ENCODE results near the gene ACER2.

Gene ACER2

DNA sequence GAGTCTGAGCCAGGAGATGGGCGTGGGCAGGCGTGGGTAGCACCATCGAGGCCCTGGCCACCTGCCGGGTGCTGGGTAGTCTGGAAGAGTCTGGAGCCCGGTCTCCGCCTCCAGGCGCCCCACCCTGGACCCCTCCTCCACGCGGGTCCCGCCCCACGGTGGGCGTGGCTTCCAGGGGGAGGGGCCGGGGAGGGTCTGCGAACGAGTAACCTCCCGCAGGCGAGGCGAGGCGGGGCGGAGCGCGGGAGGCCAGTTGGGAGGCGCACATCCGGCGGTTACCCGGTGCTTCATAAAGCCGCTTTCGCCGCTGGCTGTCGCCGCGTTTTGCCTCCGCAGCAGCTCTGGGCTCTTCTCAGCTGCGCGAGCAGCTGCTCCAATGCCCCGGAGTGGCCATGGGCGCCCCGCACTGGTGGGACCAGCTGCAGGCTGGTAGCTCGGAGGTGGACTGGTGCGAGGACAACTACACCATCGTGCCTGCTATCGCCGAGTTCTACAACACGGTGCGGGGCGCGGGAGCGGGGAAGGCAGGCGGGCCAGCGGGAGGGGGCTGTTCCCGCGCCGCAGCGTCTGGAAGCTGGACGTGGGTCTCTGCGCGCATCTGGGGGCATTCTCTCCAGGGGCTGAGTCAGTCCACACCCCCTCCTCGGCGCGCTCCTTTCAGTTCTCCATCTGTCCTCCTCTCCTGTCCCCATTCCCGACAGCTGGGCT is at the start of gene ACER2:
Gene ACER2 (plus strand): TSS at position 317 of the 708 bp plus-strand sequence. CDS start 76 bp downstream, at position 393.
- H3K27ac ChIP-seq (ENCODE audit: low read depth, low read length): no peak within 1 kb of the TSS

DNA sequence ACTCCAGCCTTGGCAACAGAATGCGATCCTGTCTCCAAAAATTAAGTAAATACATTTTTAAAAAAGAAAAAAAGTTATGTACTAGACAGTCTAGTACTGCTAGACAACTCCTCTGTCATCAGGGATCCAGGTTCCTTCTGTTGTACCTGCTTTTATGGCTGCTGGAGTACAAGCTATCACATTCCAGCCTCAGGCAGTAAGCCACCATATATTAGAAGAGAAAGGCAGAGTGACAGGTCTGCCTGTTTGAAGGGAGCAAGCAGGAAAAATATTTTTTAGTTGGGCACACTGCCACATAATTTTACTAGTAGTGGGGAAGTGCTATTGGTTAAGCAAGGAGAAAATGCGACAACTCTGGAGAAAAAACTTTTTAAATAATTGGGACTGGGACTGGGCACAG is 39.7 kb upstream of the ACER2 start:
- no peak overlapping the region for H3K27ac ChIP-seq (ENCODE audit: low read depth, low read length)
- H3K27me3 ChIP-seq (ENCODE audit: insufficient read depth, low read length): no peaks in the 10 kb centered on the region
- H3K4me1 ChIP-seq (ENCODE audit: control insufficient read depth, insufficient read depth, low read length, unreplicated experiment): no peaks in the 10 kb centered on the region
- H3K79me2 ChIP-seq (ENCODE audit: control insufficient read depth, insufficient read depth, low read length, unreplicated experiment): no peaks in the 10 kb centered on the region
- H3K4me3 ChIP-seq (ENCODE audit: low read depth, low read length): no peak overlapping the region
- H3K36me3 ChIP-seq (ENCODE audit: insufficient read depth, low read length): peaks cover 18% of the 10 kb centered on the region
- H2AFZ ChIP-seq (ENCODE audit: low read length, unreplicated experiment): no peak overlapping the region

More for the DNA sequence above, at the start of gene ACER2:
- Histone ChIP-seq H3K4me1 (ENCODE audit: control insufficient read depth, insufficient read depth, low read length, unreplicated experiment) (peaks cover 18% of the 10 kb centered on the region), H3K79me2 (ENCODE audit: control insufficient read depth, insufficient read depth, low read length, unreplicated experiment) (no peaks in the 10 kb centered on the region), H2AFZ (ENCODE audit: low read length, unreplicated experiment) (peak within 1 kb of the TSS; percentile 79), H3K36me3 (ENCODE audit: insufficient read depth, low read length) (no peaks in the 10 kb centered on the region), H3K27me3 (ENCODE audit: insufficient read depth, low read length) (no peaks in the 10 kb centered on the region), H3K4me3 (ENCODE audit: low read depth, low read length) (peak within 1 kb of the TSS; percentile 79)

- peaks cover 19% of the 10 kb centered on the region for H3K4me1 ChIP-seq (ENCODE audit: control insufficient read depth, insufficient read depth, low read length, unreplicated experiment)
- peaks cover 1% of the 10 kb centered on the region for H3K79me2 ChIP-seq (ENCODE audit: control insufficient read depth, insufficient read depth, low read length, unreplicated experiment)
- H3K27me3 ChIP-seq (ENCODE audit: insufficient read depth, low read length): no peaks in the 10 kb centered on the region
- H3K27ac ChIP-seq (ENCODE audit: low read depth, low read length): peak overlapping the region; percentile 24; the same call in 1 of the 2 replicates
- no peak overlapping the region for H2AFZ ChIP-seq (ENCODE audit: low read length, unreplicated experiment)
- peaks cover 39% of the 10 kb centered on the region for H3K36me3 ChIP-seq (ENCODE audit: insufficient read depth, low read length)
- H3K4me3 ChIP-seq (ENCODE audit: low read depth, low read length): no peak overlapping the region
These were observed 36.9 kb upstream of the ACER2 start for GRCh38 chr9:19371942-19372341.

GRCh38 chr9:19372567-19372966 is 36.2 kb upstream of the ACER2 start:
- no peak overlapping the region for H3K4me3 ChIP-seq (ENCODE audit: low read depth, low read length)
- peaks cover 25% of the 10 kb centered on the region for H3K4me1 ChIP-seq (ENCODE audit: control insufficient read depth, insufficient read depth, low read length, unreplicated experiment)
- H2AFZ ChIP-seq (ENCODE audit: low read length, unreplicated experiment): no peak overlapping the region
- peaks cover 45% of the 10 kb centered on the region for H3K36me3 ChIP-seq (ENCODE audit: insufficient read depth, low read length)
- H3K27me3 ChIP-seq (ENCODE audit: insufficient read depth, low read length): no peaks in the 10 kb centered on the region
- 0 out of 2 replicates have a peak overlapping the region, but pooled peaks have one; percentile 24 for H3K27ac ChIP-seq (ENCODE audit: low read depth, low read length)
- H3K79me2 ChIP-seq (ENCODE audit: control insufficient read depth, insufficient read depth, low read length, unreplicated experiment): peaks cover 8% of the 10 kb centered on the region

DNA sequence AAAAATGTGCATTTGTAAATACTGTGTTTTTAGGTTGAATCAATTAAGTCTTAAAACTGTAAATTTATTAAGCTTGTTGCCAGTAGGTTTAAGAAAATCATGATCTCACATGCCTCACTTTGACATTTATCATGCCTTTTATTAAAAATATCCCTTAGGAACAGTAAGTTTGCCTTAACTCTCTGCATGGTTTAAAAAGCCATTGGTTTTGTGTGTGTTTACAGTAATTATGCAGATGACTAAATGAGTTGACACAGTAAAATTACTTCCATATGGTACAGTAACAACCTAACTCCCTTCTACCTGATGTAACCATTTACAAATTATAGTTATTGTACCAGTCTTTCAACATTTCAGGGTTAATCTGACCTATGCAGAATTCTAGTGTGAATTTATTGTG is 35.3 kb upstream of the ACER2 start:
- Histone ChIP-seq H2AFZ (ENCODE audit: low read length, unreplicated experiment) (no peak overlapping the region), H3K4me3 (ENCODE audit: low read depth, low read length) (no peak overlapping the region), H3K79me2 (ENCODE audit: control insufficient read depth, insufficient read depth, low read length, unreplicated experiment) (peaks cover 17% of the 10 kb centered on the region), H3K4me1 (ENCODE audit: control insufficient read depth, insufficient read depth, low read length, unreplicated experiment) (peaks cover 35% of the 10 kb centered on the region), H3K27ac (ENCODE audit: low read depth, low read length) (0 out of 2 replicates have a peak overlapping the region, but pooled peaks have one; percentile 3), H3K27me3 (ENCODE audit: insufficient read depth, low read length) (no peaks in the 10 kb centered on the region), H3K36me3 (ENCODE audit: insufficient read depth, low read length) (peaks cover 55% of the 10 kb centered on the region)

- H3K36me3 ChIP-seq (ENCODE audit: insufficient read depth, low read length): peaks cover 65% of the 10 kb centered on the region
- H2AFZ ChIP-seq (ENCODE audit: low read length, unreplicated experiment): no peak overlapping the region
- no peaks in the 10 kb centered on the region for H3K27me3 ChIP-seq (ENCODE audit: insufficient read depth, low read length)
- H3K4me1 ChIP-seq (ENCODE audit: control insufficient read depth, insufficient read depth, low read length, unreplicated experiment): peaks cover 35% of the 10 kb centered on the region
- peaks cover 32% of the 10 kb centered on the region for H3K79me2 ChIP-seq (ENCODE audit: control insufficient read depth, insufficient read depth, low read length, unreplicated experiment)
- peak overlapping the region; percentile 77 for H3K27ac ChIP-seq (ENCODE audit: low read depth, low read length)
- H3K4me3 ChIP-seq (ENCODE audit: low read depth, low read length): no peak overlapping the region
These were observed 33.3 kb upstream of the ACER2 start for GRCh38 chr9:19375538-19375937.

GRCh38 chr9:19376931-19377330 is 31.9 kb upstream of the ACER2 start:
- Histone ChIP-seq H2AFZ (ENCODE audit: low read length, unreplicated experiment) (no peak overlapping the region), H3K36me3 (ENCODE audit: insufficient read depth, low read length) (peaks cover 65% of the 10 kb centered on the region), H3K27ac (ENCODE audit: low read depth, low read length) (peak overlapping the region; percentile 77), H3K79me2 (ENCODE audit: control insufficient read depth, insufficient read depth, low read length, unreplicated experiment) (peaks cover 39% of the 10 kb centered on the region), H3K4me1 (ENCODE audit: control insufficient read depth, insufficient read depth, low read length, unreplicated experiment) (peaks cover 35% of the 10 kb centered on the region), H3K27me3 (ENCODE audit: insufficient read depth, low read length) (no peaks in the 10 kb centered on the region), H3K4me3 (ENCODE audit: low read depth, low read length) (peak overlapping the region; percentile 96)

DNA sequence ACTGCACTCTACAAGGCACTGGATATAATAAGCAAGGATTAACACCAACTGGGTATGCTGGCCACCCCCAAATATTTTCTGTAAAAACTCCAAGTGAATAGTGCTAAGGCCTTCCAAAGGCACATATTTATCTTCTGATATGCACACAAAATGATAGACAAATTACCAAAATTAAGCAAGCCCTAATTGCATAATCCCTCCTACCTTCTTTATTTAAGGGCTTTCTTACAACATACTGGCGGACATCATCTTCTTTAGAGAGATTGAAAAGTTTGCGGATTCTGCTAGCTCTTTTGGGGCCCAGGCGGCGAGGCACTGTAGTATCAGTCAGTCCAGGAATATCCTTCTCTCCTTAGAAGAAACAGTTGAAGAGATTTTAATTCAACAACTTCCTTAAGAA is 30.6 kb upstream of the ACER2 start:
- H3K27ac ChIP-seq (ENCODE audit: low read depth, low read length): peak overlapping the region; percentile 77

GRCh38 chr9:19378647-19379046 is 30.2 kb upstream of the ACER2 start:
- peaks cover 59% of the 10 kb centered on the region for H3K36me3 ChIP-seq (ENCODE audit: insufficient read depth, low read length)
- H3K79me2 ChIP-seq (ENCODE audit: control insufficient read depth, insufficient read depth, low read length, unreplicated experiment): peaks cover 39% of the 10 kb centered on the region
- H3K4me3 ChIP-seq (ENCODE audit: low read depth, low read length): peak overlapping the region; percentile 96
- H3K27ac ChIP-seq (ENCODE audit: low read depth, low read length): peak overlapping the region; percentile 77
- no peak overlapping the region for H2AFZ ChIP-seq (ENCODE audit: low read length, unreplicated experiment)
- peaks cover 35% of the 10 kb centered on the region for H3K4me1 ChIP-seq (ENCODE audit: control insufficient read depth, insufficient read depth, low read length, unreplicated experiment)
- no peaks in the 10 kb centered on the region for H3K27me3 ChIP-seq (ENCODE audit: insufficient read depth, low read length)

More for the DNA sequence above, 30.6 kb upstream of the ACER2 start:
- Histone ChIP-seq H2AFZ (ENCODE audit: low read length, unreplicated experiment) (no peak overlapping the region), H3K4me3 (ENCODE audit: low read depth, low read length) (peak overlapping the region; percentile 96), H3K36me3 (ENCODE audit: insufficient read depth, low read length) (peaks cover 63% of the 10 kb centered on the region), H3K79me2 (ENCODE audit: control insufficient read depth, insufficient read depth, low read length, unreplicated experiment) (peaks cover 39% of the 10 kb centered on the region), H3K4me1 (ENCODE audit: control insufficient read depth, insufficient read depth, low read length, unreplicated experiment) (peaks cover 35% of the 10 kb centered on the region), H3K27me3 (ENCODE audit: insufficient read depth, low read length) (no peaks in the 10 kb centered on the region)

- peaks cover 39% of the 10 kb centered on the region for H3K79me2 ChIP-seq (ENCODE audit: control insufficient read depth, insufficient read depth, low read length, unreplicated experiment)
- no peak overlapping the region for H2AFZ ChIP-seq (ENCODE audit: low read length, unreplicated experiment)
- peak overlapping the region; percentile 77 for H3K27ac ChIP-seq (ENCODE audit: low read depth, low read length)
- peaks cover 35% of the 10 kb centered on the region for H3K4me1 ChIP-seq (ENCODE audit: control insufficient read depth, insufficient read depth, low read length, unreplicated experiment)
- H3K4me3 ChIP-seq (ENCODE audit: low read depth, low read length): peak overlapping the region; percentile 96
- peaks cover 52% of the 10 kb centered on the region for H3K36me3 ChIP-seq (ENCODE audit: insufficient read depth, low read length)
- H3K27me3 ChIP-seq (ENCODE audit: insufficient read depth, low read length): no peaks in the 10 kb centered on the region
These were observed 29.5 kb upstream of the ACER2 start for GRCh38 chr9:19379283-19379682.

DNA sequence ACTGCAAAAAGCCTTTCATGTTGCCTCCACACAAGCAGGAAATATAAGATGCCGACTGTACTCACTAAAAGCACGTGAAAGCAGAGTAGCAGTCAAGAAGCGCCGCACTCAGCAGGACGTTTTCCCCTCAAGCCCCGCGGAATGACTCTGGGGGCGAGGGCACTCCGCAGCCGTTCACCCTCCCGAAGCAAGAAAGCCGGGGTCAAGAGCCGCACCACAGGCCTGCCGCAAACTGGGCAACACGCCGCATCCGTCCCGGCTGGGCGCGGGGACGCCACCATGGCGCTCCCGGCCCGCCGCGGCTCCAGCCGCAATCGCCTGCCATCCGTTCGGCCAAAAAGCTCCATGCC is 29.1 kb upstream of the ACER2 start:
- peak overlapping the region; percentile 77 for H3K27ac ChIP-seq (ENCODE audit: low read depth, low read length)
- peak overlapping the region; percentile 96 for H3K4me3 ChIP-seq (ENCODE audit: low read depth, low read length)
- H3K27me3 ChIP-seq (ENCODE audit: insufficient read depth, low read length): no peaks in the 10 kb centered on the region
- peaks cover 39% of the 10 kb centered on the region for H3K79me2 ChIP-seq (ENCODE audit: control insufficient read depth, insufficient read depth, low read length, unreplicated experiment)
- peak overlapping the region; percentile 28 for H2AFZ ChIP-seq (ENCODE audit: low read length, unreplicated experiment)
- H3K36me3 ChIP-seq (ENCODE audit: insufficient read depth, low read length): peaks cover 48% of the 10 kb centered on the region
- peaks cover 35% of the 10 kb centered on the region for H3K4me1 ChIP-seq (ENCODE audit: control insufficient read depth, insufficient read depth, low read length, unreplicated experiment)
